HG03064 (cell line): ENCODE measurements around the gene MFSD2A.
"Not testable (repeated sequence)": the region's sequence is repeated elsewhere in the genome, so short reads cannot be mapped to it uniquely, and the experiment has no call there.

Experiments used
- ATAC-seq: cut with Tn5 transposase; IDR thresholded peaks from one replicate; pipeline ENCODE4 v1.9.1; 2021; ENCODE audit warnings: low read depth; ENCODE audit not compliant: unreplicated experiment

Gene MFSD2A

GRCh38 chr1:39954870-39955546 lies at the start of gene MFSD2A:
TSS of gene MFSD2A (plus strand) at chr1:39955145. CDS start at chr1:39955293, 148 bp downstream.
- ATAC-seq: peak; percentile 74

DNA sequence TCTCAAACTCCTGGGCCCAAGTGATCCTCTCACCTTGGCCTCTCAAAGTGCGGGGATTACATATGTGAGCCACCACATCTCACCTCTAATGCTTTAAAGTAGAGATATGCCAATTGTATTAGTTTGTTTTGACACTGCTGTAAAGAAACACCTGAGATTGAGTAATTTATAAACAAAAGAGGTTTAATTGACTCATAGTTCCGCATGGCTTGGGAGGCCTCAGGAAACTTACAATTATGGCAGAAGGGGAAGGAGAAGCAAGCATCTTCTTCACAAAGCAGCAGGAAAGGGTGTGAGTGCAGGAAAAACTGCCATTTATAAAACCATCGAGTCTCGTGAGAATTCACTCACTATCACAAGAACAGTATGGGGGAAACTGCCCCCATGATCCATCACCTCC lies 49.8 kb upstream of the MFSD2A start:
- no peak for ATAC-seq

DNA sequence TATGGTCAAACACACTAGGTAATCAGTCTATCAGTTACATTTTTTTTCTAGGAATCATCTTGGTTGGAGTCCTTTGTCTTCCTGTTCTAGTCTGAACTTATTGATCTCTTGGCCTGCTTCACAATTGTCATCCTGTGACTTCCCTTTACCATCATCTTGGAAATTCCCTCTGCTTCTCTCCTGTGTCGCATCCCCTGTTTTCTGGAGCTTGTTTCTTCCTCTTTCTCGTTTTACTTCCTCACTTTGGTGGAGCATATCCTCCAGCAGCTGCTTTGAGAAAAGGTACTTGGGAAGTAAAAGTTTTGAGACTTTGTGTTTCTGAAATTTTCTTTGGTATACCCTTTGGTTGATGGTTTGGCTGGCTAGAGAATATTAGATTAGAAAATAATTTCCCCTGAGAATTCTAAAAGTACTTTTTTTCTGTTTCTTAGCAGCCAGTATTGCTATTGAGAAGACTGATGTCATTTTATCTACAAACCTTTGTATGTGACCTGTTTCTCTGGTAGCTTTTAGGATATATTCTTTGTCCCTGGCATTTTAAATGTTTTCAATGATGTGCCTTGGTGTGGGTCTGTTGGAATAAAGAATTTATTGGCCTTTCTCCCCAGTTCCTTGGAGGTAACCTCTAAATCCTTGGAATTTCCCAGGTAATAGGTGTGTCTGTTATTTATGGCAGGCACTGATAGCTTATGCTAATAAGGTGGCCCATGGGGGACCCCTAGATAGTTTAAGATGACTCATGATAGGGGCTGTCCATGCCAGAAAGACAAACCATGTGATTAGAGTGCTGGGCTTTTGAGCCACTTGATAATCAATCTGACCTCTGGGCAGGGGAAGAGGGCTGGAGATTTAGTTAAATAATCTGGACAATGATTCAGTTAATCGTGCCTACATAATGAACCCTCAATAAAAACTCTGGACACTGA lies 47.2 kb upstream of the MFSD2A start:
- no peak for ATAC-seq

DNA sequence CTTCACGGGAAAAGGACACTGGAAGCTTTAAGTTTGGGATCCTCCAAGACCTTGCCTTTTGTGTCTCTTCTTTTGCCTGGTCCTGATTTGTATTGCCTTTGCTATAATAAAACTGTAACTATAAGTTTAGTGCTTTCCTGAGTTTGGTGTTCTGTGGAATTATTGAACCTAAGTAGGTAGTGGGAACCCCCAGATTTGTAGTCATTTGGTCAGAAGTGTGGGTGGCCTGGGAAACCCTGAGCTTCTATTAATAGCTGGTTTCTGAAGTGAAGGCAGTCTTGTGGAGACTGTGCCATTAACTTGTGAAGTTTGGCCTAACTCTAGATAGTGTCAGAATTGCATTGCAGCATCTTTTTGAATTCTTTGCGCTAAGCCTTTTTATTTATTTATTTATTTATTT lies 46.4 kb upstream of the MFSD2A start:
- ATAC-seq: no peak

DNA sequence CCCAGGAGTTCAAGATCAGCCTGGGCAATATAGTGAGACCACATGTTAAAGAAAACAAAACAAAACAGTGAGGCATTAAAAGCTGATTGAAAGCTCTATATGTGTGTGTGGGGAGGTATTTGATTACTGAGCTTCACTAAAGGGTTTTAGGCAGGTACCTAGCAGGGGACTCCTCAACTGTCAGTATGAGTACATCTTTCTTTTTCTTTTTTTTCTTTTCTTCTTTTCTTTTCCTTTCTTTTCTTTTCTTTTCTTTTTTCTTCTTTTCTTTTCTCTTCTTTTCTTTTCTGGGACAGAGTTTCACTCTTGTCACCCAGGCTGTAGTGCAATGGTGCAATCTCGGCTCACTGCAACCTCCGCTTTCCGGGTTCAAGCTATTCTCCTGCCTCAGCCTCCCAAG lies 44.7 kb upstream of the MFSD2A start:
- no peak for ATAC-seq

DNA sequence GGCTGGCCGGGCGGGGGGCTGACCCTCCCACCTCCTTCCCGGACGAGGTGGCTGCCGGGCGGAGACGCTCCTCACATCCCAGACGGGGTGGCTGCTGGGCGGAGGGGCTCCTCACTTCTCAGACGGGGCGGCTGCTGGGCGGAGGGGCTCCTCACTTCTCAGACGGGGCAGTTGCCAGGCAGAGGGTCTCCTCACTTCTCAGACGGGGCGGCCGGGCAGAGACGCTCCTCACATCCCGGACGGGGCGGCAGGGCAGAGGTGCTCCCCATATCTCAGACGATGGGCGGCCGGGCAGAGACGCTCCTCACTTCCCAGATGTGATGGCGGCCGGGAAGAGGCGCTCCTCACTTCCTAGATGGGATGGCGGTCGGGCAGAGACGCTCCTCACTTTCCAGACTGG lies 41.8 kb upstream of the MFSD2A start:
- not testable (repeated sequence) for ATAC-seq

DNA sequence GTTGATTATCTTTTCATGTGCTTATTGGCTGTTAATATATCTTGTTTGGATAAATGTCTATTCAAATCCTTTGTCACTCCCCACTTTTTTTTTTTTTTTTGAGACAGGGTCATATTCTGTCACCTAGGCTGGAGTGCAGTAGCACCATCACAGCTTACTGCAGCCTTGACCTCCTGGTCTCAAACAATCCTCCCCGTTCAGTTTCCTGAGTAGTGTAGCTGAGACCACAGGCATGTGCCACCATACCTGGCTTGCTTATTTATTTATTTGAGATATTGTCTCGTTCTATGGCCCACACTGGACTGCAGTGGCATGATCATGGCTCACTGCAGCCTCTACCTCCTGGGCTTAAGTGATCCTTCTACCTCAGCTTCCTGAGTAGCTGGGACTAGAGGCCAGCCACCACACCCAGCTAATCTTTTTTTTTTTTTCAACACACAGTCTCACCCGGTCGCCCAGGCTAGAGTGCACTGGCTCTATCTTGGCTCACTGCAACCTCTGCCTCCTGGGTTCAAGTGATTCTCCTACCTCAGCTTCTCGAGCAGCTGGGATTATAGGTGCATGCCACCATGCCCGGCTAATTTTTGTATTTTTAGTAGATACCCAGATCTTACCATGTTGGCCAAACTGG lies 39.3 kb upstream of the MFSD2A start:
- ATAC-seq: no peak

- no peak for ATAC-seq
These were observed 37.1 kb upstream of the MFSD2A start for GRCh38 chr1:39917825-39918224.

DNA sequence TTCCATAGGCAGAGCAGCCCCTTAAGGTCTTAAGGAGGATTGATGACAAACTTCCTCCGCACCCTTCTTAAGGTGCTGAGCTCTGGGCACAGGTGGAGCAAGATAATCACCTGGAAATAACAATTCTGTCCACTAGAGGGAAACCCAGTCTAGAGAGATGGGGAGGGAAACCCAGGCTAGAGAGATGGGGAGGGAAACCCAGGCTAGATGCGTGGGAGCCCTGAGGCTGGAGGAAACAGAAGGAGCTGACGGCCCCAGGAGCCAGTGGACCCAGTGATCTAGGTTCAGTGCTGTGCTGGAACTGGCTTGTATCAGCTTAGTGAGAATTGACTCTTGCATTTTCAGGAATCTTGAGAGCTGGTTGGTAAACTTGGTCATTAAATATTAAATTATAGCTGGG lies 35.4 kb upstream of the MFSD2A start:
- no peak for ATAC-seq

DNA sequence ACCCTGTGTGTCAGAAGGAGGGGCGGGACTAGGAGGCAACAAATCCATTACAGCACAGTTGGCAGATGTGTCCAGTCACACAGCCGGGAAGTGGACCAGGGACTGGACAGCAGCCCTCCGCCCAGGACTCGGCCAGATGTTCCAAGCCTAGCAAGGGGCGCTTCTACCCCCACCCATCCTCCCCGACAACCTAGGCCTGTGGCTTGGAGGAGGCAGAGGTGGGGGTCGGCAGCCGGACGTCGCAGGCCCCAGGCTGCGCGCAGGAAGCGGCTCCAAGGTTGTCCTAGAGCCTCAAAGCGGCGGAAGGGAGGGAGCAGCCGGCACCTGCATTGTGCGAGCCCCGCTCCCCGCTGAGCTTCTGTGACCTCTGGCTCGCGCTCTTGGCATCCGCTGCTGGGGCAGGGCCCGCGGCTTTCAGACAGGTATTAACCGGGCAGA lies 32.7 kb upstream of the MFSD2A start:
- ATAC-seq: no peak

DNA sequence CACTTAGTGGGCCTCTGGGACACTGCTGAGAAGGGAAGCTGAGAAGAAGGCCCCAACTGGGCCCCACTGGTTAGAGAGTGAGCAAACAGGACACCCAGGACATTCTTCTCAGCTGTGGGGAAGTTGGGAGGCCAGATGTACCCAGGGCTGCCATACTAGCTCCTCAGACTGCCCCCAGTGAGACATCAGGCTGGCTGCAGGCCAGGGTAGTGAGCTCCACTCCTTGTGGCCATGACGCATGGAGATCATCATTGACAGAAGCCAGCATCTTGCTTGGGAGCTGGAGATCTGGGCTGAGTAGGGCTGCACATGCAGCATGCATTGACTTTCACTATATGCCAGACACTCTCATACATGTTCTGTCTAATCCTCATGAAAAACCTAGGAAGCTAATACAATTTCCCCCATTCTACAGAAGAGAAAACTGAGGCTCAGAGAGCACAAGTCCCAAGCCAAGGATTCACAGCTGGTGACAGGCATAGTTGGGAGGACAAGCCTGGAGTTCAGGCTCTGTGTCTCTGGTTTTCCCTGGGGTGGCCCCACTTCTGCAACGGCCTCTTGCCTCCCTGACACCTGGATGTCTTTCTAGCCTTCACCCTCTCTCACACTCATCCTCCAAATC lies 29.1 kb upstream of the MFSD2A start:
- no peak for ATAC-seq

DNA sequence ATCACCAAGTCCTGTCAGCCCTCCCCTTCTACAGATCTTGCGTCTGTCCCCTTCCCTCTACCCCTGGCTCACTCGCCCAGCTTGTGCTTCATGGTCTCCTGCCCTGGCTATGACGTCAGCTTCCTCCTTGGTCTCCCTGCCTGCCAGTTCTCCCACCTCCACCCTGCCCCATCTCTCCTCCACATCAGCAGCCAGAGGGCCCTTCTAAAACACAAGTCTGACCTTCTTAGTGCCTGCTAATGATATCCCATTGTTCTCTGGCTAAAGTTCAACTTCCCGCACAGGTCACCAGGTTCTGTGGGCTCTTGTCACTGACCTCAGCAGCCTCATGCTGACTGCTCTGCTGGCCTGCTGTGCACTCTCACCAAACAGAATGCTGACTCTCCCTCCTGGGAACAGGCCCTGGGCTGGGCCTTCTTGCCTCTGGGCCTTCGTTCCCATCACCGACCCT lies 28.6 kb upstream of the MFSD2A start:
- ATAC-seq: no peak

GRCh38 chr1:39926820-39927219 lies 28.1 kb upstream of the MFSD2A start:
- no peak for ATAC-seq

DNA sequence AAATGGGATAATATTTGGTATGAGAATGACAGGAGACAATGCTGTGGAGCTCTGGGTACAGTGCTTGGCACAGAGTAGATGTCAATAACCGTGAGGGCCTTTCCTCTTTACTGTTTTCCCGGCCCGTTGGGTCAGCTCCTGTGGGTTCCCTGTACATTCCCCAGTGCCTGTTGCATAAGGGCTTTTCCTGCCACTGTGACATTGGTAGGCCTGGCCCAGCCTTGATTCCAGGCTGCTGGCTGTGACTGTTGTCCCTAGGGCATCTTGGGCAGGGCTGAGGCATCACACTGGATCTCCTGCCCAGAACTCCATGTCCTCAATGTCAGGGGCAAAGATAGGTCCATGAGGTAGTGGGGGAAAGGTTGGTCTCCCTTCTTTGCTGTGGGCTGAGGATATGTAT lies 27.4 kb upstream of the MFSD2A start:
- ATAC-seq: no peak

DNA sequence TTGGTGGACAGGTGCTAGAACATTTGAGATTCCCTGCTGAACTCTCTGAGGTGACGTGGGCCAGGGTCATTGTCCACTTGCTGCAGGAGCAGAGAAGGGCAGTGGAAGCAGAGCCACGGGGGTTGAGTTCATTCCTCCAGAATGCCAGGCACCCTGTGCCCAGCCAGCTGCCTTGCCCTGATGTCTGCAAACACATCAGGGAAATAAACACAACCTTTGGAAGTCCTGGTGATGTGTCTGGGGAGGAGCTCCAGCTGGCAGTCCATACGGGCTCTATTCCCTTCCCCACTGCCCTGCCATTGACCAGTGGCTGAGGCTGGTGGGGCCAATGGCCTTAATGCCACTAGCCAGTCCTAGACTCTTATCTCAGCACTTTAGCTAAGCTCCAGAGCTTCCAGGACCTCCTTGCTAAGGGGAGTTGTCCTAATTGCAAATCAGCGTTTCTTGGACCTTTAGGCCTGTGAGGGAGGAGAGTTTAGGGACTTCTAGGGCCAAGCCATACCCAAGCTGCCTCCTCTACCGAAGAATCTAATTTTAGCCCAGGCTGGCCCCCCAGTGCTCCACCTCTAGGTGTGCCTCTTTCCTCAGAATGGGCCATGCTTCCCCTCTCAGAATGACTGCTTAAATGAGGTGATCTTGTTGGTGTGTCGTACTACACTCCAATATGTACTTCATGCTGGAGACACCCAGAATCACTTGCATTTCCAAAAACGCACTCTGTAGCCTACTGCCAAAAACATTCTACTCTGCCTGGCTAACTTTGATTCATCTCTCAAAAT lies 25.9 kb upstream of the MFSD2A start:
- no peak for ATAC-seq

- ATAC-seq: no peak
These were observed 20.7 kb upstream of the MFSD2A start for GRCh38 chr1:39933956-39934941.

GRCh38 chr1:39936724-39937491 lies 18.0 kb upstream of the MFSD2A start:
- ATAC-seq: no peak

- no peak for ATAC-seq
These were observed 16.1 kb upstream of the MFSD2A start for GRCh38 chr1:39938856-39939255.
